RWPE2 (cell line): ENCODE data around the gene DNASE1L3.

Source experiments
- ATAC-seq: fragments of 200-7000 bp; cut with Tn5 transposase; 3 replicates; pipeline ENCODE4 v1.9.1; 2021; ENCODE audit warnings: low read depth
- DNase-seq: peaks from one replicate; pipeline ENCODE4 v3.0.0-alpha.2; 2020; ENCODE audit warnings: low spot score
- H3K27ac ChIP-seq: fragments of 450-650 bp; 2 replicates; pipeline ENCODE4 v1.5.1; 2017; ENCODE audit warnings: mild to moderate bottlenecking; ENCODE audit not compliant: poor library complexity, severe bottlenecking
- H3K27me3 ChIP-seq: fragments of 250-450 bp; sonication (Bioruptor Pico); 2 replicates; pipeline ENCODE4 v1.5.1; 2021; ENCODE audit warnings: mild to moderate bottlenecking, moderate library complexity; ENCODE audit not compliant: insufficient read depth, poor library complexity, severe bottlenecking
- H3K36me3 ChIP-seq: fragments of 250-450 bp; sonication (Bioruptor Pico); 2 replicates; pipeline ENCODE4 v1.5.1; 2020; ENCODE audit warnings: low read depth, mild to moderate bottlenecking, moderate library complexity
- H3K4me1 ChIP-seq: fragments of 250-450 bp; sonication (Bioruptor Pico); 2 replicates; pipeline ENCODE4 v1.5.1; 2021; ENCODE audit warnings: mild to moderate bottlenecking, moderate library complexity; ENCODE audit not compliant: insufficient read depth, poor library complexity, severe bottlenecking
- H3K4me3 ChIP-seq: fragments of 250-450 bp; sonication (Bioruptor Pico); 2 replicates; pipeline ENCODE4 v1.5.1; 2021; ENCODE audit warnings: mild to moderate bottlenecking, moderate library complexity; ENCODE audit not compliant: severe bottlenecking
- H3K9me3 ChIP-seq: fragments of 250-450 bp; sonication (Bioruptor Pico); 2 replicates; pipeline ENCODE4 v1.5.1; 2021; ENCODE audit warnings: mild to moderate bottlenecking, moderate library complexity; ENCODE audit not compliant: severe bottlenecking
- CTCF ChIP-seq: fragments of 450-650 bp; IDR thresholded peaks from one replicate; pipeline ENCODE4 v1.5.1; 2017; ENCODE audit warnings: mild to moderate bottlenecking, moderate library complexity; ENCODE audit not compliant: poor library complexity, severe bottlenecking

The DNASE1L3 gene

GRCh38 chr3:58238830-58239229 lies 28.1 kb upstream of the DNASE1L3 start:
- H3K4me1 ChIP-seq, result peaks cover 4% of the 10 kb centered on the region
- no peaks in the 10 kb centered on the region for H3K27me3 ChIP-seq
- H3K9me3 ChIP-seq, result no peaks in the 10 kb centered on the region
- H3K27ac ChIP-seq, result no peak overlapping the region
- no peak for TF ChIP-seq CTCF
- DNase-seq, result no peak
- ATAC-seq, result no peak
- no peak overlapping the region for H3K4me3 ChIP-seq
- H3K36me3 ChIP-seq, result no peaks in the 10 kb centered on the region

DNA sequence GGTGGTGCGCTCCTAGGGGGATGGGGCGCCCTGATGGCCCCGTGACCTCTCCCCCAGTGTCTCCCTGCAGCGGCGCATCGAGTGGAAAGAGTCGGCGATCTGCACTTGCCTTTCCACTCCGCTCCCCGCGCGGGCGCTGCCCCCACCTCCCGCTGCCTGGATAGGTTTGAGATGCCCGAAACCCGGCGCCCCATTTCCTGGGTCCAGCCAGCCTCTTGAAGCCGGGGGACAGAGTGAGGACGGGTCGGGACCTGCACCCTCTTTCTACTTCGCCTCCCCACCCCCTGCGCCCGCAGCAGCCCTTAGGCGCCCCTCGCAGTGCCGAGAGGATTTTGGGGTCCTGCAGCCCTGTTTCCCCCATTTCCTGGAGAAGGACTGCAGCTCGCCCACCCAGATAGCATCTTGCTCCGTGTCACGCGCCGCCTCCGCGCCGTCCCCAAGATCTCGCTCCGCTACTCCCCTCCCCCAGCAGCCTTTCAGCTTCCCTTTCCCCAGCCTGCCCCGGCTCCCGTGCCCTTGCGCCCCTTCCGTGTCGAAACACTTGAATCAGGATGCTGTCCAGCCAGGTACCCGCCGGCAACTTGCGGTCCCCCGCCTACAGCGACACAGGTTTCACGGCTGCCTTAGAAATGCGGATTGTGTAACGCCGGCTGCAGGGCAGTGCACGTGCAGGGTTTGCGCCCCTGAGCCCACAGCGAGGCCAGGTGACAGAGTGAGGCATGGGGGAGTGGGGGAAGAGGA lies 27.3 kb upstream of the DNASE1L3 start:
- DNase-seq (peak; percentile 72), ATAC-seq (peak; percentile 43)
- H3K27me3 ChIP-seq, result no peaks in the 10 kb centered on the region
- peak overlapping the region; percentile 20 for H3K27ac ChIP-seq
- H3K4me3 ChIP-seq, result peak overlapping the region; percentile 83
- peaks cover 4% of the 10 kb centered on the region for H3K4me1 ChIP-seq
- no peaks in the 10 kb centered on the region for H3K9me3 ChIP-seq
- H3K36me3 ChIP-seq, result no peaks in the 10 kb centered on the region
- TF ChIP-seq CTCF, result peak; percentile 5

DNA sequence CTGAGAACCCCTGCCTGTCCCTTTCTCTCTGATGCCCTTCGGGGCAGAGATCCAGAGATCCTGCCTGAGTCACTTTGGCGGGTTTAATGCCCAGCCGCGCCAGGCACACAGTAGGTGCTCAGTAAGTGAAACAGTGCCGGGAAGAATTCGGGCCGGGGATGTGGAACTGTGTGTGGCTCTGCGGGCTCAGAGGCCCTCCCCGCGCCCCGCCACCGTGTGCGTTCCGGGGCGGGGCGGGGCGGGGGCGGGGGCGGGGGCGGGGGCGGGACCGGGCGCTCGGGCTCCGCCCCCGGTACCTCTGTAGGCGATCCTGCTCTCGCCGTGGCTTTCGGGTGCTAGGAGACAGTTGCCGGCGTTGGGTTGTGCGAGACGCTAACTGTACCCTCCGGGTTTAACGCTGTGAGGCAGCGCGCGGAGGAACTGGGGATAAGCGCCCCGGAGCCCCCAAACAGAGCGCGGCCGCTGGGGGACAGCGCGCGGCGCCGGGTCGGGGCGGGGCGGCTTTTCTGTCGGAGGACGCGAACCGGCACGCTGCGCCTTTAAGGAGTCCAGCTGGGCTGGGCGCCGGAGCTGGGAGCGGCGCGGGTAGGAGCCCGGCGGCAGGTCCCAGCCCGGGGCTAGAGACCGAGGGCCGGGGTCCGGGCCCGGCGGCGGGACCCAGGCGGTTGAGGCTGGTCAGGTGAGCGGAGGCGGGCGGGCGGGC lies 26.6 kb upstream of the DNASE1L3 start, which contains the start of gene ABHD6:
ABHD6 (plus strand) TSS at position 555 of the 703 bp plus-strand sequence. CDS start 18,795 bp downstream, outside the sequence.
- DNase-seq (peak; percentile 71), ATAC-seq (peak; percentile 79)
- Histone ChIP-seq H3K27ac (peak within 1 kb of the TSS; percentile 20), H3K4me3 (peak within 1 kb of the TSS; percentile 83), H3K4me1 (peaks cover 4% of the 10 kb centered on the region), H3K36me3 (no peaks in the 10 kb centered on the region), H3K9me3 (no peaks in the 10 kb centered on the region), H3K27me3 (no peaks in the 10 kb centered on the region)
- peak; percentile 54 for TF ChIP-seq CTCF

GRCh38 chr3:58236527-58237237 lies 25.9 kb upstream of the DNASE1L3 start:
- no peak for TF ChIP-seq CTCF
- Histone ChIP-seq H3K4me3 (peak overlapping the region; percentile 83), H3K36me3 (no peaks in the 10 kb centered on the region), H3K27ac (no peak overlapping the region), H3K27me3 (no peaks in the 10 kb centered on the region), H3K4me1 (peaks cover 4% of the 10 kb centered on the region), H3K9me3 (no peaks in the 10 kb centered on the region)
- DNase-seq, result no peak
- no peak for ATAC-seq
